B cell (primary cell): ENCODE measurements around the gene HCFC1. TPM values are rescaled to one million over a fixed set of nuclear protein-coding genes. Genes with fewer than 3 reads are reported as not detected.
"Not testable (repeated sequence)": the region's sequence is repeated elsewhere in the genome, so short reads cannot be mapped to it uniquely, and the experiment has no call there.

Experiments
- ATAC-seq: fragments of 200-7000 bp; cut with Tn5 transposase; one replicate; pipeline ENCODE4 v1.10.0; 2021; ENCODE audit warnings: low read depth, mild to moderate bottlenecking, moderate number of reproducible peaks, moderate library complexity
- CTCF ChIA-PET: fragments of 350-600 bp; sonication (Branson Sonifier 250); formaldehyde crosslinking; loops from one replicate; lab custom pipeline; 2021; ENCODE audit warnings: antibody characterized with exemption, inconsistent platforms; lab: Charles Lee
- POLR2A ChIA-PET: fragments of 350-600 bp; sonication (Branson Sonifier 250); formaldehyde crosslinking; loops from one replicate; lab custom pipeline; 2021; ENCODE audit warnings: antibody characterized with exemption; lab: Charles Lee
- DNase-seq: peaks from one replicate; pipeline ENCODE4 v3.0.0; 2013
- H2AFZ ChIP-seq: 2 replicates; pipeline ENCODE4 v1.6.1; 2012; ENCODE audit warnings: mild to moderate bottlenecking, low read depth, low read length; ENCODE audit not compliant: insufficient read depth, poor library complexity, severe bottlenecking
- H3K27ac ChIP-seq, 2 donors: 1 replicate in 1 of 2; 2 replicates in 1 of 2; pipeline ENCODE4 v1.5.1; 2012 to 2013; ENCODE audit warnings: low read length in 2 of 2, mild to moderate bottlenecking in 2 of 2, moderate library complexity in 1 of 2
- H3K27me3 ChIP-seq, 4 experiments: fragments of 200-600 bp in 1 of 4; sonication (generic) in 1 of 4; replicated peaks in 1 of 4; 1 replicate in 2 of 4; 2 replicates in 2 of 4; pipeline versions ENCODE4 v1.6.1 to v1.7.0; 2013 to 2016; ENCODE audit warnings: low read length in 3 of 4, mild to moderate bottlenecking in 2 of 4, mixed read lengths in 1 of 4, moderate library complexity in 1 of 4; ENCODE audit not compliant: insufficient read depth in 4 of 4, control insufficient read depth in 3 of 4; ENCODE audit errors: control extremely low read depth in 1 of 4
- H3K36me3 ChIP-seq, 2 experiments: replicated peaks in 1 of 2; 1 replicate in 1 of 2; 2 replicates in 1 of 2; pipeline versions ENCODE4 v1.6.1 to v1.7.1; 2013; ENCODE audit warnings: low read length in 1 of 2; ENCODE audit not compliant: insufficient read depth in 2 of 2, control insufficient read depth in 1 of 2; ENCODE audit errors: control extremely low read depth in 1 of 2, extremely low read depth in 1 of 2
- H3K4me1 ChIP-seq, 2 donors: fragments of 200-600 bp in 1 of 2; sonication (generic) in 1 of 2; 1 replicate in 1 of 2; 2 replicates in 1 of 2; pipeline versions ENCODE4 v1.5.1 to v1.6.1; 2013 to 2017; ENCODE audit warnings: low read length in 2 of 2; ENCODE audit not compliant: control insufficient read depth in 2 of 2, insufficient read depth in 2 of 2
- H3K4me2 ChIP-seq: replicated peaks from 2 replicates; pipeline ENCODE3; 2012; ENCODE audit warnings: mild to moderate bottlenecking, low read depth, low read length; ENCODE audit not compliant: poor library complexity, severe bottlenecking
- H3K4me3 ChIP-seq, 5 experiments: fragments of 200-600 bp in 1 of 5; sonication (generic) in 1 of 5; 1 replicate in 3 of 5; 2 replicates in 2 of 5; pipeline versions ENCODE4 v1.5.1 to v1.7.0; 2011 to 2016; ENCODE audit warnings: low read length in 4 of 5, mild to moderate bottlenecking in 4 of 5, low read depth in 2 of 5, control low read depth in 1 of 5, moderate library complexity in 1 of 5; ENCODE audit not compliant: insufficient read depth in 1 of 5; ENCODE audit errors: control extremely low read depth in 1 of 5, extremely low read depth in 1 of 5
- H3K79me2 ChIP-seq: fragments of 200-600 bp; sonication (generic); one replicate; pipeline ENCODE4 v1.6.0; 2016; ENCODE audit warnings: low read length; ENCODE audit not compliant: control insufficient read depth, insufficient read depth
- H3K9ac ChIP-seq: fragments of 200-600 bp; sonication (generic); 2 replicates; pipeline ENCODE4 v1.6.1; 2017; ENCODE audit warnings: mild to moderate bottlenecking, low read length, moderate library complexity
- H3K9me3 ChIP-seq, 3 donors: one replicate each; pipeline versions ENCODE4 v1.6.1 to v1.7.1; 2013; ENCODE audit warnings: low read length in 2 of 3; ENCODE audit not compliant: control insufficient read depth in 2 of 3, insufficient read depth in 1 of 3; ENCODE audit errors: control extremely low read depth in 1 of 3
- H4K20me1 ChIP-seq: 2 replicates; pipeline ENCODE4 v1.6.0; 2012; ENCODE audit warnings: mild to moderate bottlenecking, low read length; ENCODE audit not compliant: insufficient read depth, control insufficient read depth, poor library complexity, severe bottlenecking
- H3K27ac Mint-ChIP-seq: one replicate; pipeline ENCODE4 v1.8.0; 2021; ENCODE audit warnings: mixed read lengths
- H3K27me3 Mint-ChIP-seq: one replicate; pipeline ENCODE4 v1.8.0; 2021; ENCODE audit warnings: mixed read lengths
- H3K4me1 Mint-ChIP-seq: one replicate; pipeline ENCODE4 v1.8.0; 2021; ENCODE audit warnings: mixed read lengths
- H3K4me3 Mint-ChIP-seq: one replicate; pipeline ENCODE4 v1.8.0; 2021; ENCODE audit warnings: mixed read lengths
- H3K9me3 Mint-ChIP-seq: one replicate; pipeline ENCODE4 v1.8.0; 2022; ENCODE audit warnings: mixed read lengths; ENCODE audit not compliant: insufficient read depth
- CTCF ChIP-seq: fragments of 200-600 bp; IDR thresholded peaks from one replicate; pipeline ENCODE4 v1.8.0; 2022; ENCODE audit warnings: antibody characterized with exemption, mild to moderate bottlenecking
- EZH2 ChIP-seq: IDR thresholded peaks from 2 replicates; pipeline ENCODE4 v1.6.1; 2012; ENCODE audit warnings: borderline replicate concordance, low read depth, mild to moderate bottlenecking, moderate library complexity, low read length; ENCODE audit not compliant: insufficient read depth, poor library complexity, severe bottlenecking
- WGBS: methylation state at CpG from one replicate; pipeline ENCODE4 v1.1.5; 2013; ENCODE audit warnings: missing lambda C conversion rate; ENCODE audit not compliant: insufficient coverage; 5-methylcytosine and 5-hydroxymethylcytosine counted together
- intact Hi-C: fragments of 100-400 bp; cut with micrococcal nuclease; formaldehyde crosslinking; loops from one replicate; pipeline ENCODE4 v1.10.0; 2022
- polyA plus RNA-seq: library from polyadenylated mRNA; depleted of rRNA; stranded (reverse); fragments of >200 nt; gene quantifications from 2 replicates; pipeline ENCODE4 v1.2.3, GENCODE V29; 2012
- total RNA-seq, 2 donors: library from RNA; stranded (reverse); fragments of 120-200 nt in 1 of 2; gene quantifications; 1 replicate in 1 of 2; 2 replicates in 1 of 2; pipeline versions ENCODE4 v1.2.3 to v1.2.4, GENCODE V29; 2013 to 2022

HCFC1 gene
- total and polyA plus RNA-seq, 2 donors (not counting 1 experiment from before 2014, with no cell fraction given): 32.1 to 57.7 TPM

GRCh38 chrX:153999359-154000037 lies 27.9 kb upstream of the HCFC1 start:
- Mint-ChIP-seq H3K4me1 (peaks cover 23% of the 10 kb centered on the region), H3K9me3 (no peaks in the 10 kb centered on the region), H3K4me3 (no peak overlapping the region), H3K27me3 (no peaks in the 10 kb centered on the region), H3K27ac (no peak overlapping the region)
- Histone ChIP-seq H3K9ac (no peak overlapping the region), H3K4me2 (no peak overlapping the region), H3K27me3 (no peaks in the 10 kb centered on the region), H3K4me3 (no peak overlapping the region), H4K20me1 (no peaks in the 10 kb centered on the region), H3K27ac (no peak overlapping the region), H3K79me2 (no peaks in the 10 kb centered on the region), H2AFZ (no peak overlapping the region), H3K4me1 (peaks cover 16 to 28% of the 10 kb centered on the region in 2 donors), H3K9me3 (no peaks in the 10 kb centered on the region), H3K36me3 (no peaks in the 10 kb centered on the region)
- intact Hi-C loops: no loop called here
- DNase-seq (no peak), ATAC-seq (no peak)
- TF ChIP-seq CTCF (no peak), EZH2 (no peak)
- CTCF ChIA-PET: interaction anchor here (0.6 to 2.4 kb wide), 2 partner anchors 15 to 67 kb away, joined by 3 to 6 read pairs; no protein-coding TSS in a partner anchor
- WGBS: 93% methylated on average over 5 of the region's 19 CpGs
- POLR2A ChIA-PET: interaction anchor here (0.6 kb wide), 1 partner anchor 15 kb away, joined by 3 read pairs; no protein-coding TSS in a partner anchor

GRCh38 chrX:153995504-153995903 lies 23.9 kb upstream of the HCFC1 start:
- intact Hi-C loops: no loop called here
- ChIA-PET CTCF (interaction anchor here (1.5 kb wide), 1 partner anchor 19 kb away, joined by 4 read pairs; no protein-coding TSS in a partner anchor), POLR2A (no interaction called here)
- H3K4me2 ChIP-seq: no peak overlapping the region
- Mint-ChIP-seq H3K27ac (no peak overlapping the region), H3K4me1 (no peaks in the 10 kb centered on the region), H3K4me3 (no peak overlapping the region), H3K9me3 (no peaks in the 10 kb centered on the region), H3K27me3 (no peaks in the 10 kb centered on the region)
- 100% methylated on average over 2 of the region's 8 CpGs for WGBS
- H3K4me3 ChIP-seq: no peak overlapping the region
- H3K79me2 ChIP-seq: no peaks in the 10 kb centered on the region
- H3K4me1 ChIP-seq: no peaks in the 10 kb centered on the region
- H2AFZ ChIP-seq: no peak overlapping the region
- H3K27ac ChIP-seq: no peak overlapping the region
- H3K27me3 ChIP-seq: no peaks in the 10 kb centered on the region
- H3K36me3 ChIP-seq: no peaks in the 10 kb centered on the region
- TF ChIP-seq EZH2 (no peak), CTCF (no peak)
- no peak overlapping the region for H3K9ac ChIP-seq
- ATAC-seq (no peak), DNase-seq (no peak)
- H4K20me1 ChIP-seq: no peaks in the 10 kb centered on the region
- H3K9me3 ChIP-seq: no peaks in the 10 kb centered on the region

GRCh38 chrX:153994398-153994797 lies 22.8 kb upstream of the HCFC1 start:
- H3K9ac ChIP-seq, H3K36me3 ChIP-seq, H3K4me1 ChIP-seq, H3K9me3 ChIP-seq, H4K20me1 ChIP-seq, H3K27me3 Mint-ChIP-seq, H3K4me1 Mint-ChIP-seq, H3K4me3 Mint-ChIP-seq, H3K4me3 ChIP-seq, DNase-seq, H3K4me2 ChIP-seq, H3K27ac ChIP-seq, ATAC-seq, H3K27ac Mint-ChIP-seq, intact Hi-C loops, H2AFZ ChIP-seq, H3K27me3 ChIP-seq, H3K9me3 Mint-ChIP-seq, POLR2A ChIA-PET, CTCF ChIA-PET, H3K79me2 ChIP-seq: not testable (repeated sequence)
- WGBS: no CpG with 5 or more reads among the region's 5 CpGs
